ENCODE data around the gene ABCF3. TPM values are rescaled to one million over a fixed set of nuclear protein-coding genes. Genes with fewer than 3 reads are reported as not detected.
A peak's percentile ranks its signal among the peaks of the same experiment; 100 is the strongest.

The ABCF3 gene
- total RNA-seq, 1 experiment from 2014 or later, result 68.8 TPM

GRCh38 chr3:184183679-184184078, 2.3 kb upstream of the ABCF3 start:
- no peaks in the 10 kb centered on the region for H3K27me3 ChIP-seq (replicated peaks; ENCODE audit: control insufficient read depth, insufficient read depth, low read length)
- H3K4me1 ChIP-seq, result 0 out of 2 replicates have a peak, but pooled peaks cover 8% of the 10 kb centered on the region
- no peak overlapping the region for H3K4me3 Mint-ChIP-seq (ENCODE audit: unreplicated experiment)
- no peaks in the 10 kb centered on the region for H3K9me3 Mint-ChIP-seq (ENCODE audit: unreplicated experiment)
- peaks cover 71% of the 10 kb centered on the region for H3K36me3 Mint-ChIP-seq (ENCODE audit: insufficient read depth, unreplicated experiment)
- no TSS peak for BruUV-seq (replicated peaks)
- H3K4me1 Mint-ChIP-seq (ENCODE audit: low read depth, unreplicated experiment), result peaks cover 15% of the 10 kb centered on the region
- intact Hi-C loops (cut with micrococcal nuclease; ENCODE audit: unreplicated experiment), result no loop called here
- H3K27ac Mint-ChIP-seq (ENCODE audit: unreplicated experiment), result no peak overlapping the region
- no peaks in the 10 kb centered on the region for H3K27me3 Mint-ChIP-seq (ENCODE audit: insufficient read depth, unreplicated experiment)
- H3K4me3 ChIP-seq (ENCODE audit: low read depth, low read length), result no peak overlapping the region
- DNase-seq, result no peak
- ChIA-PET CTCF (interaction anchor here (1.0 kb wide), 1 partner anchor 105 kb away, joined by 3 read pairs; no protein-coding TSS in a partner anchor), POLR2A (no interaction called here)
- no peak for TF ChIP-seq CTCF (IDR thresholded peaks at IDR 0.05; ENCODE audit: insufficient read depth in 1 of 2, low read depth in 1 of 2, low read length in 1 of 2, severe bottlenecking in 1 of 2, unreplicated experiment in 1 of 2)
- peaks cover 7% of the 10 kb centered on the region for H3K36me3 ChIP-seq (ENCODE audit: control insufficient read depth, insufficient read depth, low read length)
- no peaks in the 10 kb centered on the region for H3K9me3 ChIP-seq

- no TSS peak for BruUV-seq (replicated peaks)
- peaks cover 79% of the 10 kb centered on the region for H3K36me3 Mint-ChIP-seq (ENCODE audit: insufficient read depth, unreplicated experiment)
- Histone ChIP-seq H3K4me1 (0 out of 2 replicates have a peak, but pooled peaks cover 8% of the 10 kb centered on the region), H3K36me3 (ENCODE audit: control insufficient read depth, insufficient read depth, low read length) (peaks cover 5% of the 10 kb centered on the region), H3K4me3 (ENCODE audit: low read depth, low read length) (0 out of 2 replicates have a peak overlapping the region, but pooled peaks have one; percentile 42), H3K27me3 (replicated peaks; ENCODE audit: control insufficient read depth, insufficient read depth, low read length) (no peaks in the 10 kb centered on the region), H3K9me3 (no peaks in the 10 kb centered on the region)
- ChIA-PET POLR2A (no interaction called here), CTCF (no interaction called here)
- H3K27me3 Mint-ChIP-seq (ENCODE audit: insufficient read depth, unreplicated experiment), result no peaks in the 10 kb centered on the region
- H3K4me1 Mint-ChIP-seq (ENCODE audit: low read depth, unreplicated experiment), result peaks cover 15% of the 10 kb centered on the region
- no peaks in the 10 kb centered on the region for H3K9me3 Mint-ChIP-seq (ENCODE audit: unreplicated experiment)
- no peak for DNase-seq
- no peak for TF ChIP-seq CTCF (IDR thresholded peaks at IDR 0.05; ENCODE audit: insufficient read depth in 1 of 2, low read depth in 1 of 2, low read length in 1 of 2, severe bottlenecking in 1 of 2, unreplicated experiment in 1 of 2)
- H3K4me3 Mint-ChIP-seq (ENCODE audit: unreplicated experiment), result peak overlapping the region; percentile 86
- H3K27ac Mint-ChIP-seq (ENCODE audit: unreplicated experiment), result peak overlapping the region; percentile 96
- intact Hi-C loops (cut with micrococcal nuclease; ENCODE audit: unreplicated experiment), result loop anchor here (1.0 kb wide), 1 partner anchor 10 kb away; the partner anchor contains the start of gene AP2M1
These were observed 1.3 kb upstream of the ABCF3 start for GRCh38 chr3:184184546-184185230.

- intact Hi-C loops (cut with micrococcal nuclease; ENCODE audit: unreplicated experiment), result loop anchor here (1.0 to 2.0 kb wide), 2 partner anchors 11 to 43 kb away; partner anchors contain the start of genes AP2M1 and VWA5B2
- Mint-ChIP-seq H3K4me1 (ENCODE audit: low read depth, unreplicated experiment) (peaks cover 15% of the 10 kb centered on the region), H3K9me3 (ENCODE audit: unreplicated experiment) (no peaks in the 10 kb centered on the region), H3K36me3 (ENCODE audit: insufficient read depth, unreplicated experiment) (peaks cover 71% of the 10 kb centered on the region), H3K27me3 (ENCODE audit: insufficient read depth, unreplicated experiment) (no peaks in the 10 kb centered on the region), H3K27ac (ENCODE audit: unreplicated experiment) (peak overlapping the region; percentile 96), H3K4me3 (ENCODE audit: unreplicated experiment) (peak overlapping the region; percentile 86)
- Histone ChIP-seq H3K27me3 (replicated peaks; ENCODE audit: control insufficient read depth, insufficient read depth, low read length) (no peaks in the 10 kb centered on the region), H3K4me1 (0 out of 2 replicates have a peak, but pooled peaks cover 8% of the 10 kb centered on the region), H3K9me3 (no peaks in the 10 kb centered on the region), H3K36me3 (ENCODE audit: control insufficient read depth, insufficient read depth, low read length) (peaks cover 3% of the 10 kb centered on the region; the same call in 1 of the 2 replicates), H3K4me3 (ENCODE audit: low read depth, low read length) (peak overlapping the region; percentile 95)
- BruUV-seq (replicated peaks), result TSS peak; percentile 93
- ChIA-PET CTCF (interaction anchor here (0.9 to 1.0 kb wide), 2 partner anchors 9 to 42 kb away, joined by 3 to 4 read pairs; no protein-coding TSS in a partner anchor), POLR2A (interaction anchor here (0.6 to 1.4 kb wide), 7 partner anchors 11 to 168 kb away, joined by 3 to 8 read pairs (median 4); partner anchors contain the start of genes ABCC5, AP2M1 and EIF2B5)
- no peak for TF ChIP-seq CTCF (IDR thresholded peaks at IDR 0.05; ENCODE audit: insufficient read depth in 1 of 2, low read depth in 1 of 2, low read length in 1 of 2, severe bottlenecking in 1 of 2, unreplicated experiment in 1 of 2)
- peak; percentile 98 to 99 for DNase-seq
These were observed 377 bp upstream of the ABCF3 start for GRCh38 chr3:184185461-184186183.
